Parathyroid adenoma (tissue), 2 donors: ENCODE measurements around the gene TNFRSF12A.
A peak's percentile ranks its signal among the peaks of the same experiment; 100 is the strongest.

ENCODE experiments used
- H2AFZ ChIP-seq: fragments of 300-600 bp; sonication (generic); one replicate; pipeline ENCODE4 v1.7.0; 2017; ENCODE audit warnings: antibody characterized with exemption, mild to moderate bottlenecking
- H3K27ac ChIP-seq: fragments of 300-600 bp; sonication (generic); one replicate; pipeline ENCODE4 v1.7.0; 2017
- H3K27me3 ChIP-seq: fragments of 300-600 bp; sonication (generic); one replicate; pipeline ENCODE4 v1.7.0; 2017; ENCODE audit warnings: low read length; ENCODE audit not compliant: control insufficient read depth, insufficient read depth
- H3K36me3 ChIP-seq: fragments of 300-600 bp; sonication (generic); one replicate; pipeline ENCODE4 v1.7.0; 2017; ENCODE audit warnings: low read length; ENCODE audit not compliant: control insufficient read depth, insufficient read depth
- H3K4me1 ChIP-seq: fragments of 300-600 bp; sonication (generic); one replicate; pipeline ENCODE4 v1.7.0; 2017; ENCODE audit warnings: control low read depth
- H3K4me2 ChIP-seq: fragments of 300-600 bp; sonication (generic); one replicate; pipeline ENCODE4 v1.7.0; 2017; ENCODE audit warnings: low read length
- H3K4me3 ChIP-seq: fragments of 300-600 bp; sonication (generic); one replicate; pipeline ENCODE4 v1.7.0; 2017; ENCODE audit warnings: low read depth, low read length
- H3K79me2 ChIP-seq: fragments of 300-600 bp; sonication (generic); one replicate; pipeline ENCODE4 v1.7.0; 2017; ENCODE audit warnings: control low read depth
- H3K9ac ChIP-seq: fragments of 300-600 bp; sonication (generic); one replicate; pipeline ENCODE4 v1.7.0; 2017; ENCODE audit warnings: mild to moderate bottlenecking
- H3K9me3 ChIP-seq: fragments of 300-600 bp; sonication (generic); one replicate; pipeline ENCODE4 v1.7.0; 2017; ENCODE audit warnings: low read length; ENCODE audit not compliant: control insufficient read depth
- TF ChIP-seq, protein P1 (sequence below): fragments of 300-600 bp; sonication (generic); IDR thresholded peaks from one replicate; pipeline ENCODE4 v1.7.0; 2017; ENCODE audit warnings: antibody characterized with exemption, mild to moderate bottlenecking
- donor health status: primary hyperparathyroidism.

Gene TNFRSF12A

DNA sequence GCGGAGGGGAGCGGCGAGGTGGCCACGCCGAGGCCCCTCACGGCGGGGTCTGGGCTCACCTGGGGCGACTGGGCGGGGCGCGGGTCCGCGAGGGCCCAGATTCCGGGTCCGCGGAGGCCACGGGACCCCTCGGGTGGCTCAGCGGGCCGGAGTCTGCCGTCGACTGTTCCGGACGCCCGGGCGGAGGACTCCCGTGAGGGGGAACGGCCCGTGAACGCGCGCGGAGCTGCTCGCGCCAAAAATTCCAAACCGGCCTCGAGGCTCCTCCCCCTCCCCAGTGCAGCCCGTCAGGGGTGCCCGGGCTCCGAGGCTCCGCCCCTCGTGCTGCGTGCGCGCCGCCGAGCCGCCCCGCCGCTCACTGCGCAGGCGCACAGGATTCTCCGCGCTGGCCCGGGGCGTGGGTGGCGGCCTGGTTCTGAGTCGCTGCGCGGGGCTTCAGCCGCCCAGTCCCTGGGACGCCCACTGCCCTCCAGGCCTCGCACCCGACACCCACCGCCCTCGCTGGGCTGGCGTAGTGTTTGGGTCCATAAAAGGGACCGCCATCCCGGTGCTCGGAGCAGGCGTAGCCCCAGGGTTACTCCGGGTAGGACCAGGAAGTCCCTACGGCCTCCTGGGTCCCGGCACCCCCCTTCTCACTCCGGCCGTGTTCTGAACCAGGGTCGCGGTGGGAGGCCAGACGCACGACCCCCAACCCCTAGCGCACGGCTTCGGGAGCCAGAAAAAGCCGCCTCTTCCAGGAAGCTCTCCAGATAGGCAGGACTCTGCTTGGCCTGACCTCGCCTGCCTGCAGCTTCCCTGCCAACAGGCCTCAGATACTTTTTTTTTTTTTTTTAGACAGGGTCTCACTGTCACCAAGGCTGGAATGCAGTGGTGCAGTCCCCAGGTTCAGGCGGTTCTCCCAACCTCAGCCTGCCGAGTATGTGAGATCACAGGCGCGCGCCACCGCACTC, 39.7 kb upstream of the TNFRSF12A start, which contains the start of gene PKMYT1:
Gene PKMYT1, minus strand, starts transcription at position 220 of the 950 bp plus-strand sequence. CDS start 789 bp downstream, outside the sequence.
- H3K79me2 ChIP-seq = no peaks in the 10 kb centered on the region
- H3K9me3 ChIP-seq = no peaks in the 10 kb centered on the region
- H3K27me3 ChIP-seq = no peaks in the 10 kb centered on the region
- TF ChIP-seq, protein P1, sequence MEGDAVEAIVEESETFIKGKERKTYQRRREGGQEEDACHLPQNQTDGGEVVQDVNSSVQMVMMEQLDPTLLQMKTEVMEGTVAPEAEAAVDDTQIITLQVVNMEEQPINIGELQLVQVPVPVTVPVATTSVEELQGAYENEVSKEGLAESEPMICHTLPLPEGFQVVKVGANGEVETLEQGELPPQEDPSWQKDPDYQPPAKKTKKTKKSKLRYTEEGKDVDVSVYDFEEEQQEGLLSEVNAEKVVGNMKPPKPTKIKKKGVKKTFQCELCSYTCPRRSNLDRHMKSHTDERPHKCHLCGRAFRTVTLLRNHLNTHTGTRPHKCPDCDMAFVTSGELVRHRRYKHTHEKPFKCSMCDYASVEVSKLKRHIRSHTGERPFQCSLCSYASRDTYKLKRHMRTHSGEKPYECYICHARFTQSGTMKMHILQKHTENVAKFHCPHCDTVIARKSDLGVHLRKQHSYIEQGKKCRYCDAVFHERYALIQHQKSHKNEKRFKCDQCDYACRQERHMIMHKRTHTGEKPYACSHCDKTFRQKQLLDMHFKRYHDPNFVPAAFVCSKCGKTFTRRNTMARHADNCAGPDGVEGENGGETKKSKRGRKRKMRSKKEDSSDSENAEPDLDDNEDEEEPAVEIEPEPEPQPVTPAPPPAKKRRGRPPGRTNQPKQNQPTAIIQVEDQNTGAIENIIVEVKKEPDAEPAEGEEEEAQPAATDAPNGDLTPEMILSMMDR = no peak
- H2AFZ ChIP-seq = peak within 1 kb of the TSS; percentile 100
- peak within 1 kb of the TSS; percentile 99 for H3K4me2 ChIP-seq
- peak within 1 kb of the TSS; percentile 80 for H3K9ac ChIP-seq
- H3K36me3 ChIP-seq = no peaks in the 10 kb centered on the region
- peak within 1 kb of the TSS; percentile 59 for H3K27ac ChIP-seq
- H3K4me3 ChIP-seq = peak within 1 kb of the TSS; percentile 86
- H3K4me1 ChIP-seq = peaks cover 3% of the 10 kb centered on the region

- no peak overlapping the region for H2AFZ ChIP-seq
- H3K9ac ChIP-seq = no peak overlapping the region
- H3K9me3 ChIP-seq = no peaks in the 10 kb centered on the region
- no peak overlapping the region for H3K4me2 ChIP-seq
- peaks cover 3% of the 10 kb centered on the region for H3K4me1 ChIP-seq
- no peaks in the 10 kb centered on the region for H3K27me3 ChIP-seq
- no peaks in the 10 kb centered on the region for H3K36me3 ChIP-seq
- H3K79me2 ChIP-seq = no peaks in the 10 kb centered on the region
- TF ChIP-seq, protein P1 = no peak
- H3K4me3 ChIP-seq = no peak overlapping the region
- no peak overlapping the region for H3K27ac ChIP-seq
Observed at GRCh38 chr16:2981177-2981898, 38.8 kb upstream of the TNFRSF12A start.

DNA sequence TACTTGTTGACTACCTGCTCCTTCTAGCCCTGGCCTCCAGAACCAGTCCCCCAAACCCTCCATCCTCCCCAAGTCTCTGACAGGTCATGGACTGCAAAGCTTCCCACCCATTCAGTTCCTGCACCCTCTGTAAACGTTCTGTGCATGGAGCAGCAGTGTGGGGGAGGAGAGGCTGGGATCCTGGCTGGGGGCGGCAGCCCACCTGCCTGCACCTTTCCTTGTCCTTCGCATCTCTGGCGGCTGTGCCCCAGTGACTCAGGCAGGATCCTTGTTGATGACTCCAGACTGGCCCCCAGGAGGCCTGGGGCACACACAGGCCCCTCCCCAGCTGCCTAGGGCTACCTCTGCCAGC, 38.3 kb upstream of the TNFRSF12A start:
- Histone ChIP-seq H3K79me2 (no peaks in the 10 kb centered on the region), H3K9ac (no peak overlapping the region), H3K4me3 (no peak overlapping the region), H3K27me3 (no peaks in the 10 kb centered on the region), H3K4me1 (peaks cover 3% of the 10 kb centered on the region), H3K27ac (no peak overlapping the region), H2AFZ (no peak overlapping the region), H3K4me2 (no peak overlapping the region), H3K9me3 (no peaks in the 10 kb centered on the region), H3K36me3 (no peaks in the 10 kb centered on the region)
- TF ChIP-seq, protein P1 = no peak

- Histone ChIP-seq H3K9ac (no peak overlapping the region), H3K4me1 (peaks cover 3% of the 10 kb centered on the region), H3K4me2 (no peak overlapping the region), H3K27me3 (no peaks in the 10 kb centered on the region), H3K9me3 (no peaks in the 10 kb centered on the region), H3K27ac (no peak overlapping the region), H3K79me2 (no peaks in the 10 kb centered on the region), H3K4me3 (no peak overlapping the region), H3K36me3 (no peaks in the 10 kb centered on the region), H2AFZ (no peak overlapping the region)
- TF ChIP-seq, protein P1 = no peak
Observed at GRCh38 chr16:2982402-2982801, 37.8 kb upstream of the TNFRSF12A start.
